GM18517 (cell line): Measurements from ENCODE around the gene SAPCD2.
"Not testable (repeated sequence)": the region's sequence is repeated elsewhere in the genome, so short reads cannot be mapped to it uniquely, and the experiment has no call there.

Source experiments
- ATAC-seq: cut with Tn5 transposase; IDR thresholded peaks from one replicate; pipeline ENCODE4 v1.9.1; 2021; ENCODE audit warnings: mild to moderate bottlenecking, moderate library complexity; ENCODE audit not compliant: unreplicated experiment

Gene SAPCD2

DNA sequence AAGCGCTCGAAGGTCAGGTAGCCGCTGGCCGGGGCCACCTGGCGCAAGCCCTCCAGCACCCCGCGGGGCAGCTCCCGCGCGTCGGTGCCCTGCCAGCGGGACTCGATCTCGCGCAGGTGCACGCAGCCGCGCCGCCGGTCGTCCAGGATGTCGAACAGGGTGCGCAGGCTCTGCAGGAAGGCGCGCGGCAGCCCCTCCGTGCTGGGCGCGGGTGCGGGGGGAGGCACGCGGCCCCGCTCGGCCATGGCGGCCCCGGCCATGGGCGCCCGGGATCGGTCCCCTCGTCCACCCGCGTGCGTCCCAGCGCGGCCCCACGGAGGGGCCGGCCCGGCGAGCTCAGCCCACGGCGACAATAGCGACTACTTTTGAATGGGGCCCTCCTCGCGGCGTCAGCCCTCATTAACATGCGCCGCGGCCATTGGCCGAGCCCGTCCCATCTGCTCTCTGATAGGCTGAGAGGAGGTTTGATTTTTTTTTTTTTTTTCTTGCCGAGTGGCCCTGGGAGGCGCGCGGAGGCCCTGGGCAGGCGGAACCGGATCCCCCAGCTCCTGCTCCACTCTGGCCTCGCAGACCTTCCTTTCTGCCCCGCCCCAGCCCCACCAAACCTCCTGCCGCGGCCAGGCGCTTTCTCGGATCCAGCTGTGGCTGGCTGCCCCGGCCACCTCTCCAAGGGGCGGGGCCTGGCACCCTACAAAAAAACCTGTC is at the start of gene SAPCD2:
Gene SAPCD2, minus strand, starts transcription at position 357 of the 705 bp plus-strand sequence. Its CDS starts 97 bp downstream, at position 260.
- peak; percentile 66 for ATAC-seq

DNA sequence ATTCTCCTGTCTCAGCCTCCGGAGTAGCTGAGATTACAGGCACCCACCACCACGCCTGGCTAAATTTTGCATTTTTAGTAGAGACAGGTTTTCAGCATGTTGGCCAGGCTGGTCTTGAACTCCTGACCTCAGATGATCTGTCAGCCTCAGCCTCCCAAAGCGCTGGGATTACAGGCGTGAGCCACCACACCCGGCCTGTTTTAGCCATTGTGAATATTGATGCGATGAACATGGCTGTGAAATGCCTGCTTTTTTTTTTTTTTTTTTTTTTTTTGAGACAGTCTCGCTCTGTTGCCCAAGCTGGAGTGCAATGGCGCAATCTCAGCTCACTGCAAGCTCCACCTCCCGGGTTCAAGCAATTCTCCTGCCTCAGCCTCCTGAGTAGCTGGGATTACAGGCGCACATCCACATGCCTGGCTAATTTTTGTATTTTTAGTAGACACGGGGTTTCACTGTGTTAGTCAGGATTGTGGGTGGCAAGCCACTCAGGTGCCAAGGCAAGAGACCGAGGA is 47.8 kb upstream of the SAPCD2 start:
- not testable (repeated sequence) for ATAC-seq

GRCh38 chr9:137117269-137117731 is 46.9 kb upstream of the SAPCD2 start:
- no peak for ATAC-seq

DNA sequence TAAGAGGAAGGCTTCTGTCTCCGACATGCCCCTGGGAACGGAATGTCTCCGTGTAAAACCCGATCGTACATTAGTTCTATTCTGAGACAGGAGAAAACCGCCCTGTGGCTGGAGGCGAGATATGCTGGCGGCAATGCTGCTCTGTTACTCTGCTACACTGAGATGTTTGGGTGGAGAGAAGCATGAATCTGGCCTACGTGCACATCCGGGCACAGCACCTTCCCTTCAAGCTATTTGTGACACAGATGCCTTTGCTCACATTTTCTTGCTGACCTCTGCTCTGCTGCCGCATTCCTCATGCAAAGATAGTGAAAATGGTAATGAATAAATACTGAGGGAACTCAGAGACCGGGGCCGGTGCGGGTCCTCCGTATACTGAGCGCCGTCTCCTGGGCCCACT is 46.4 kb upstream of the SAPCD2 start:
- no peak for ATAC-seq

DNA sequence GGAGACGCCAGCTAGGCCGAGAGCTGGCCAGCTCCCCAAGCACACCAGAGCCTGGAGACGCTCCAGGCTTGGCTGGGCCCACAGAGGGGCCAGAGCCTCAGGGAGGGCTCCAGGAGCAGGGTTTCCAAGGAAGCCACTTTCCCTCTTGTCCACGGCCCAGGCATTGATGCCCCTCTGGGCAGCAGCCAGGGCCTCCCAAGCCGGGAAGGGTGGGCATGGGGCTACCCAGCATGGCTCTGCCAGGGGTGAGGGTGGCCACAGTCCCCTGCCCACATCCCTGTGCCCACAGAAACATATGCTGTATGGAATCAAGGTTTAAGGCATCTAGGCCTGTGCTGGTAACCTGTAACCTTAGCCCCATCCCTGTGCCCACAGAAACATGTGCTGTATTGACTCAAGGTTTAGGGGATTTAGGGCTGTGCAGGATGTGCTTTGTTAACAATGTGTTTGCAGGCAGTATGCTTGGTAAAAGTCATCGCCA is 45.7 kb upstream of the SAPCD2 start:
- ATAC-seq, result no peak

DNA sequence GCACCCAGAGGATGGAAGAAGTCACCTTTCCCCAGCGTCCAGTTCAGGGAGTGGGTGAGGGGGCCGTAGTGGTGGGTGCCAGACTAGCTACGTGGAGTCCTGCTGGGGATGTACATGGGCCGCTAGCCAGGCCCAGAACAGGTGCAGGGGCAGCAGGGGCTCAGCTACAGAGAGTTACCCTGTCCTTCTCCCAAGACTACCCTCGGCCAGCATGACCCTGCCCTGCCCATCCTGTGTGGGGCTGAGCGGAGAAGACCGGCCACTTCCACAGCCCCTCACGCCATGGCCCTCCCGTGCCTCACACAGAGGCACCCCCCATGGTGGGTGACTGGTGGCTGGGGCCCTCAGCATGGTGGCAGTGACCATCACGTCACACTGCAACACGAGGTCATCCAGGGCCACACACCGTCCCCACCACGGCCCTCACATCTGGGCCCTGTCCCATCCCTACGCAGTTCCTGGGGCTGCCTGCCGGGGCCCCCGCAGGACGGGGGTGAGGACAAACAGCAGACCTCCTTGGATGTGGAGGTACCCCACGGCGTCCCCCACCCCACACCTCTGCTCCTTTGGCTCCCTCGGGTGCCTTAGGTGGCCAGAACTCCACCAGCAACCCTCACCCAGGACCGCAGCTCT is 45.2 kb upstream of the SAPCD2 start:
- ATAC-seq, result no peak

GRCh38 chr9:137114613-137115393 is 44.4 kb upstream of the SAPCD2 start, which contains the start of gene DPP7:
DPP7 (minus strand) TSS chr9:137114733; CDS start chr9:137114713, 20 bp downstream.
- no peak for ATAC-seq

DNA sequence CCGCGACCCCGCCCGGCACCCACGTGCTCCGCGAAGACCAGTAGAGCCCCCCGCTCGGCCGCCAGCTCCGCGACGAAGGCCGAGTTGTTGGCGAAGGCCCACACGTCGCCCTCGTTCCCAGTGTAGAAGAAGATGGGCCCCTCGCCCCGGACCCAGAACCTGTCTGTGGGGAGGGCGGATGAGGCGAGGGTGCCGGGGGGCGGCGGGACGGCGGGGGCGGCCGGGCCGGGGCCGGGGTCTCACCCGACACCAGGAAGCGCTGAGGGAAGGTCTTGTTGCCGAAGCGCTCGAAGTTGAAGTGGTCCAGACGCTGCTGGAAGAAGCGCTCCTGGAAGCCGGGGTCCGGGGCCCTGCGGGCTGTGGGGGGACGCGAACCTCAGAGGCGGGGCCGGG is 43.9 kb upstream of the SAPCD2 start:
- no peak for ATAC-seq

DNA sequence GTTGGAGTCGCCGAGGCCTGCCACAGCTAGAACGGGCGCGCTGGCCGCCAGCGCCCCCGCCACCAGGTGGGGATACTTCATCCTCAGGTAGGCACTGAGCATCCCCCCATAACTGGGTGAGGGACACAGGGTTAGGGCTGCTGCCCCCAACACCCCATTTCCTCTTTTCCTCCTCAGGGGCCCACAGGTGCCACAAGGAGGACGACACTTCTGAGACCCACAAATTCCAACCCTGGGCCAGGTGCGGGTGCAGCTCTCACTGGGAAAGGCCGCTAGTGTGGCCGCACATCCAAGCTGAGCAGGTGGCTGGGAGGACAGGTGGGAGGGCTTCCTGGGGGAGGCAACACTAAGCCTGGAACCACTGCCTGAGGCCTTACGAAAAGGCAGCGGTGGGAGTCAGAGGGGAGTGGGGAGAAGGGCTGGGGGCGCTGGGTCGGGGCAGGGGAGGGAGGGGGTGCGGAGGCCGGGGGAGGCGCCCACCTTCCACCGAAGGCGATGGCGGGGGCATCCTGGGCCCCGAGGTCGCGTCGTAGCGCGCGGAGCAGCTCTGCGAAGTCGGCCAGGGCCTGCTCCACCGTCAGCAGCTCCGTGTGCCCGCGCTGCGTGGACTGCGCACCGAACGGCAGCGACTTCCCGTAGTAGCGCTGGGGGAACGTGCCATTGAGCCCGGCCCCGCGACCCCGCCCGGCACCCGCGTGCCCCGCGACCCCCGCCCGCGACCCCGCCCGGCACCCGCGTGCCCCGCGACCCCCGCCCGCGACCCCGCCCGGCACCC is 43.2 kb upstream of the SAPCD2 start:
- no peak for ATAC-seq

DNA sequence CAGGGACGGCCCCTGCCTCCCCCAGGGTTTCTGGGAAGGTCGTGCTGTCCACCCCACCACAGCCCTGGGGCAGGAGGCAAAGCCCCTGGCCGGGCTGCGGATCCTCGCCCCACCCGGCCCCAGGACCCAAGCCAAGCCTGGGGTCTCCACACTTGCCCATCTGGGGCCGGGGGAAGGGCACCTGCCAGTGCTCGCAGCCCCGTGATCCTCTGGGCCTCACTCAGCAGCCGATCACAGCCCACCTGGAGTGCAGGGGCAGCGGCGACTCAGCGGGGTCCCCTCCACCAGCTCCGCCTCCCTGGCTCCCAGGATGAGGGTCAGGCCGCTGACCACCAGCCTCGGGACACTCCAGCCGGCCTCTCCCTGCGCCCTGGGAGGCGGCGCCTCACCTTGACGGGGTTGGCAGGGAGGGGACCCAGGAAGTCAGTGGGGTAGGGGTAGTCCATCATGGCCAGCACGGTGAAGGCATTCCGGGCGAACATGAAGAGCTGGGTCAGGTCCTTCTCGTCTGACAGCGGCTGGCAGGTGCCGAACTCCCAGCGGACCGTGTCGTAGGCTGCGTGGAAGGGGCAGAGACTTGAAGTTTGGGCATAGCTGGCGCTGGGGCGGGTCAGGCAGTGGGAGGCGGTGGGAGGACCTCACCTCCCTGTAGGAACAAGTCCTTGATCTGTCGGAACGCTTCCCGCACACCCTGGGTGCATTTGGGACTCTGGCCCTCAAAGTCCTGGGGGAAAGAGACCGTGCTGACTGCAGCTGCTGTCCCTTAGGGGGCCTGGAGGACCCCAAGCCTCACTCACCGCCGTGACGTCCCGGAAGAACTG is 42.4 kb upstream of the SAPCD2 start:
- no peak for ATAC-seq

- no peak for ATAC-seq
These were observed 41.6 kb upstream of the SAPCD2 start for GRCh38 chr9:137111788-137112563.

DNA sequence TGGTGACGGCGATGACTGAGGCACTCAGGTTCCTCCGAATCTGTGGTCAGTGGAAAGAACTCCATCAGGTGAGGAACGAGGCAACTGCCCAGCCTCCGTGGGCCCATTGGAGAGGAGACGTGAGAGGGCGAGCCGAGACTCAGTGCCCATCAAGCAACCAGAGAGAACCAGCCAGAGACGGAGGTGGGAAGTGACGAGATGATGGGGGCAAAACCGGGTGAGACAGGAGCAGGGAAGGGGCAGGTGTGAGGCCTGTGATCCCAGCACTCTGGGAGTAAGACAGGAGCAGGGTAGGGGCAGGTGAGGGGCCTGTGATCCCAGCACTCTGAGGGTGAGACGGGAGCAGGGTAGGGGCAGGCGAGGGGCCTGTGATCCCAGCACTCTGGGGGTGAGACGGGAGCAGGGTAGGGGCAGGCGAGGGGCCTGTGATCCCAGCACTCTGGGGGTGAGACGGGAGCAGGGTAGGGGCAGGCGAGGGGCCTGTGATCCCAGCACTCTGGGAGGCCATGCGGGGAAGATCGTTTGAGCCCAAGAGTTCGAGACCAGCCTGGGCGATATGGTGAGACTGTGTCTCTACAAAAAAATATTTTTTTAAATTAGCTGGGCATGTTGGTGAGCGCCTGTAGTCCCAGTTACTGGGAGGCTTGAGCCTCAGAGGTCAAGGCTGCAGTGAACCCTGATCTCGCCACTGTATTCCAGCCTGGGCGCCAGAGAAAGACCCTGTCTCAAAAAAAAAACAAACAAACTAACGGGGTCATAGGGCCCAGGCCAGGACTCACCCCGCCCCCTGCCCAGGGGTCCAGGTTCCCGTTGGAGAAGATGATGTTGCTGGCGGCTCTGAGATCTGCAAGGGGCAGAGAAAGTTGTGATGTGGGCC is 40.8 kb upstream of the SAPCD2 start:
- ATAC-seq, result no peak

GRCh38 chr9:137110147-137110910 is 40.0 kb upstream of the SAPCD2 start:
- no peak for ATAC-seq

DNA sequence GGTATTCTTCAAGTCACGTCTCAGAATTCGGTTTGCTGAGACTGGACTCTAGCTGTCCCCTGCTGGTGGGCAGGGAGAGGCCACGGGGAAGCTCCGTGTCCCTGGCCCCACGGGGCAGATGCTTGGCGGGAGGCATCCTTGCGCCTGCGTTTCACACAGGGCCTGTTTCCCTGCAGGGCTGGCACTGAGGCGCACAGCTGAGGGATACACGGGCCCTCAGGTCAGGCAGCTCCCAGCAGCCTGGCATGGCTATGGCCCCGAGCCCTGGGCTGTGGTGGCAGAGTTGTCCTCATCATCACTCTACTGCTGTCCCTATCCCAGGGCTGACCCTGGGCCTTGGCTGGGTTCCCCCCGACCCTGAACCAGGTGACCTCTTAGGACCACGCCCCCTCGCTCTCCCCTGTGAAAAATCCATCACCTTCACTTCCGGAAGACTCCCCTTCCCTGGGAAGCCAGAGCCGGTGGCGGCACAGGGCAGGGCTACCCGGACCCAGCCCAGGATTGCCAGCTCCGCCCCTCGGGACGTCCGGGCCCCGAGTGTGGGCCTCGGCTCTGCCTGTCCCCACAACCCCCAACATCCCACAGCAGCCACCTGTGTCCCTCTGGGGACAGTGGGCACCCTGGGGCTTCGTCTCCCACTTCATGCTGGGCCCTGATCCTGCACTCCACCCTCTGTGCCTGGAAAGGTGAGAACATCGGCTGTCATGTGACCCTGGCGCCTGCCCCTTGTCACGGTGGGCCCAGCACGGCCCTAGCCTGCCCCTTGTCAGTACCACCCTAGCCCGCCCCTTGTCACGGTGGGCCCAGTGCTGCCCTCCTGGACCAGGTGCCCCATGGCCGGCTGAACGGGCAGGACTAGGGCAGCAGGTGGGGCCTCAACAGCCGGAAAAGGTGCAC is 39.1 kb upstream of the SAPCD2 start:
- ATAC-seq, result no peak

DNA sequence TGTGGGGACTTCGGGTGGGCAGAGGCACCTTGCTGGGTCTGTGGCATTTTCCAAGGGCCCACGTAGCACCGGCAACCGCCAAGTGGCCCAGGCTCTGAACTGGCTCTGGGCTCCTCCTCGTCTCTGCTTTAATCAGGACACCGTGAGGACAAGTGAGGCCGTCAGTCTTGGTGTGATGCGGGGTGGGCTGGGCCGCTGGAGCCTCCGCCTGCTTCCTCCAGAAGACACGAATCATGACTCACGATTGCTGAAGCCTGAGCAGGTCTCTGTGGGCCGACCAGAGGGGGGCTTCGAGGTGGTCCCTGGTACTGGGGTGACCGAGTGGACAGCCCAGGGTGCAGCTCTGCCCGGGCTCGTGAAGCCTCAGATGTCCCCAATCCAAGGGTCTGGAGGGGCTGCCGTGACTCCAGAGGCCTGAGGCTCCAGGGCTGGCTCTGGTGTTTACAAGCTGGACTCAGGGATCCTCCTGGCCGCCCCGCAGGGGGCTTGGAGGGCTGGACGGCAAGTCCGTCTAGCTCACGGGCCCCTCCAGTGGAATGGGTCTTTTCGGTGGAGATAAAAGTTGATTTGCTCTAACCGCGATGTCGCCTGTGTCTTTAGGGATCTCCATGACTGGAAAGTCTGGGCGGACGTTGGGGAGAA is 38.4 kb upstream of the SAPCD2 start:
- no peak for ATAC-seq

DNA sequence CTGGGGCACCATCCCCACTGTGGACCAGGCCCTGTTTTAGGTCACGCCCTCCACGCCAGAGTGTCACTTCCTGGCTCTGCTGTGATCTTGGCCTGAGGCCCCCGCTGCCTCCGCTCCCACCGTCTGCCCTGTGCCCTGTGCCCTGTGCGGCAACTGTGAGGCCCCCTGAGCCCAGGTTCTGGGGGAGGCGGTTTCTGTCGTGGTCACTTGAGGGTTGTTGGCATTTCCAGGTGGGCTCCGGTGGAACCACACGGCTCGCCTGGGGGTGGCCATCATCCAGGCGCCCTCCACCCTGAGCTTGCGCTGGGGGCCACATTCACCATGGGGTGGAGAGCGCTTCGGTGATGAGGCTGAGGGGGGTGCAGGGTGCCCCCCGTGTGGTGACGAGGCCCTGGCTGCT is 37.6 kb upstream of the SAPCD2 start:
- ATAC-seq, result no peak
